ENCODE data around the gene PRPF6.
A peak's percentile ranks its signal among the peaks of the same experiment; 100 is the strongest.

Gene PRPF6

GRCh38 chr20:64037199-64037497, 56.2 kb downstream of the PRPF6 start:
- DNase-seq, result no peak

DNA sequence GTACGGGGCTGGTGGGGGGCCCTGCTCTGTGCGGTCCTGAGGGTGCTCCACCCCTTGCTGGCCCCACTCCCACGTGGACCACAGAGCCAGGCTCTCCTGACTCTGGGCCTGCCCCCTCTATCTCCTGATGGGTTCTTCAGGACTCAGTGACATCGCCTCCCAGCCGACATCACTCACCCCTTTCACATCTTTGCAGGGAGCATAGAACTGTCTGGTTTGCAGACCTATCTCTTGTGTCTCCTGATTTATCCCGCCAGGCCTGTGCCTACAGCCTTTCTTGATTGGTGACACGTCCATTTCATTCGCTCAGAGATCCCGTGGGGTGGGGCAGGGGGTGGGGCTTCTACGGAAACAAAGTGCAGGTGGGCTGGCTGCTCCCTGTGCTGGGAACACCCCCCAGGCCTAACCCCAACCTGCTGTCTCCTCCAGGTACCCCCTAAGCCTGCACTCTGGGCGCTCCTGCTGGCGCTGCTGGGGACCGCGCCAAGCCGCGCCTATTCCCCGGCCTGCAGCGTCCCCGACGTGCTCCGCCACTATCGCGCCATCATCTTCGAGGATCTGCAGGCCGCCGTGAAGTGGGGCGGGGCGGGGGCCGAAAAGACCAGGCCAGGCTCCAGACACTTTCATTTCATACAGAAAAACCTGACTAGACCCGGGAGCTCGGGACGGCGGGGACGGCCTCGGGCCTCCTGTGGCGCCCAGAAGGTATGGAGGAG, 56.7 kb downstream of the PRPF6 start:
- no peak for DNase-seq

GRCh38 chr20:64038224-64038564, 57.3 kb downstream of the PRPF6 start:
- DNase-seq, result no peak

- DNase-seq, result no peak
Observed at GRCh38 chr20:64038565-64039292, 57.8 kb downstream of the PRPF6 start.

- no peak for DNase-seq
Observed at GRCh38 chr20:64039293-64040160, 58.6 kb downstream of the PRPF6 start.

GRCh38 chr20:64040231-64041039, 59.5 kb downstream of the PRPF6 start:
- no peak for DNase-seq

DNA sequence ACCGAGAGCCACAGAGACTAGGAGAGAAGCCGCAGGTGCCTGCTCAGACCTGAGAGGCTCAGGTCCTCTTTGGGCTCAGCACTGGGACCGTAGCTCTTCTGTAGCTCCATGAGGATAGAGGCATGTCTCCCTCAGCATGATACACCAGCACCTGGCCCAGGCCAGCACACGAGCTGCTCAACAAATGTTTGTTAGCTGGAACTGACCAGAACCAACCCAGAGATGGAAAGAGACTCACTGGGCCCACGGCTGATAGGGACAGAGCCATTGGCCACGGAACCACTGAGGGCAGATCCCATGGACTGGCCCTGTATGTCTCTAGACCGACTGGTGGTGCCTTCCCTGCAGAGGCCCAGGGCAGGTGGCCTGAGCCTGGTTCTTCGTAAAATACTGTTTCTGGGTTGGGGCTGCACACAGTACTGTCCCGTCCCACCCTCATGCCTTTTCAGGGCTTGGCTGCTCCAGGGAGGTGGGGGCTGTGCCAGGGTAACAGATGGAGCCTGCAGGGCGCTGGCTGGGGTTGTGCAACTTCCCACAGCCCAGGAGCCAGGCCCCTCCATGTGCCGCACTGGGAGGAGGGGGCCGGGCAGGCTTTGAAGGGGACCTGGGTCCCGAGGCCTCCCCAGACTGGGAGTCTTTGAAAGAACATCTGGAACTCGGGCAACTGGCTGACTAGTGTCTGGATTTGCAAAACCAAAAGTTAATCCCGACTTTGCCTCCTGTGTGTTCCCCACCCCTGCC, 60.3 kb downstream of the PRPF6 start:
- no peak for DNase-seq

DNA sequence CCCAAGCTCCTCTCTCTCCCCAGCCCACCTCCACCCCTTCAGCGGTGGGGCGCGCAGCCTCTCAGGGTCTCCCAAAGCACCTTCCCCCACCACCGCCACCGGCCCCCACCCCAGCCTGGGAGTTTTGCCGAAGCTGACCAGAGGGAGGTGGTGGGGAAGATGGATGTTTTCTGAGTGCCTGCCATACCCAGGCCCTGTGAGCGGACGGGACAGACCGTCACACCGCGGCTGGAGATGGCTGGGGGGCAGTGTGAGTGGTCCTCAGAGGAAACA, 60.8 kb downstream of the PRPF6 start:
- DNase-seq, result no peak

DNA sequence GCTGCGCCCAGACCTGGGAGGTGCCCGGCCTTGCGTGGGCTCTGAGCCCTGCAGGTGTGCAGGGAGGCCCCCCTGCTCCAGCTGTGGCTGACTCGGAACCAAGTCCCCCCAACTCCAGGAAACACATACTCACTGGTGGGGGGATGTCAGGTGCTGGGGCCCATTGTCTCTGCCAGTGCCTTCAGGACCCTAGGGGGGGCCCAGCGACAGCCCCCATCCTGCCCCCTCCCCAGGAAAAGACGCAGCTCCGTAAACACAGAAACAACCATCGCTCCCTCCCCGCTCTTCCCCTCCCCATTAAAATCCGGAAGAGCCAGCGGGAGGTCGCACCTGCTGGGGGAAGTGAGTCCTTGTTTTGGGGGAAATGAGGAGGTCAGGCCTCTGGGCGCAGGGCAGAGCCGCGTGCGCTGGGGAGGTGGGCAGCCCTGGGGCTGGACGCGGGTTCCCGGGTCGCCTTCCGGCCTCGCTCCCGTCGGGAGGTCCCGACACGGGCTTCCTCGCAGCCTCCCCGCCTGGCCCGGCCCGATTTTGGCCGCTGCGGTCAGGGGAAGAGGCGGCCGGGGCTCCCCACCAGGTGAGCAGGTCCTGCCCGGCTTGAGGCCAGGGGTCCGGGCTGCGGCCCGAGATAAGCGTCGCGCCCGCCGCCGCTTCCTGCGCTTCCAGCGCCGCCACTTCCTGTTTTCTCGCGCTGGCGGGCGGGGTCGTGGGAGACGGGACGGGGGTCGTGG, 61.3 kb downstream of the PRPF6 start:
- no peak for DNase-seq

DNA sequence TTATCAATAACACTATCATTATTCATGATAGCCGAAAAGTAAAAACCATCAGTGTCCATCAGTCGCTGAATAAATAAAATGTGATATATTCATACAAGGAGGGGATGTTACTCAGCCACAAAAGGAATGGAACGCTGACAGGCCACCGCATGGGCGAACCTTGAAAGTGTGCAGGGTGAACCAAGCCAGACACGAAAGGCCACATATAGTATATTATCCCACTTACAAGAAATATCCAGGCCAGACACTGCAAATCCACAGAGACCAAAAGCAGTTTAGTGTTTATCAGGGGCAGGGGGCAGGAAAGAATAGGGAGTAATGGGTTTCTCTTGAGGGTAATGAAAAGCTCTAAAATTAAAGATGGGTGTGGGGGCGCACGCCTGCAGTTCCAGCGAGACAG, 62.8 kb downstream of the PRPF6 start:
- DNase-seq, result no peak

DNA sequence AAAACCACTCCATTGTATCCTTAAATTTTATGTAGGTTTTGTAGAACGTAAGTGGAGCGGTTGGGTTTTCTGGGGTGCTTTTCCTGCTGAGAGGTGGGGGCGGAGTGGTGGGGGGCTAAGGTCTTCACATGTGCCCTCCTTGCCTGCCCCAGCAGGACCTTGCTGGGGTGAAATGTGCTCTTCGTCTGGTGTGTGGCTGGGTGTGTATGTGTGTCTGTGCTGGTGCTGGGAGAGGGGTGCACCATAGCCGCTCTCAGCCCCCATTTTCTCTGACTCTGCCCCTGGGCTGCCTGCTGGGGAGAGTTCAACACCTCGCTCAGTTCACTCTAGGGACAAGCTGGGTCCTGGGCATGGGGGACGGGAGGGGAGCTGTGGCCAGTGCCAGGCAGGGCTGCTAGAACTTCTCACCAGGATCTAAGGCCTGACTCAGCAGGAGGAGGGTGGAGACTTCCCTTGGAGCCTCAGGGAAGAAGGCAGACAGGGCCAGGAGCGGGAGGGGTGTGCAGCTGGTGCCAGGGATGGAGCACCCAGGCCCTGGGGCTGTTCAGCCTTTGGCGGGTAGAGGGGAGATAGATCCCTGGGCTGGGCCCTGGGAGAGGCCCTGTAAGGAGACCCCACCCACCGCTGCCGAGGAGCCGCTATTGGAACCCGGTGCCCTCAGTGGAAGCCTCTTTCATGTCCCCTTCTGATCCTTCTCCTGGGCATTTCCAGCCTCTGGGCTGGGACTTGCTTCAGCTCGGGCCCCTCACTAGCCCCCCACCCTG, 63.7 kb downstream of the PRPF6 start:
- DNase-seq, result peak; percentile 65

DNA sequence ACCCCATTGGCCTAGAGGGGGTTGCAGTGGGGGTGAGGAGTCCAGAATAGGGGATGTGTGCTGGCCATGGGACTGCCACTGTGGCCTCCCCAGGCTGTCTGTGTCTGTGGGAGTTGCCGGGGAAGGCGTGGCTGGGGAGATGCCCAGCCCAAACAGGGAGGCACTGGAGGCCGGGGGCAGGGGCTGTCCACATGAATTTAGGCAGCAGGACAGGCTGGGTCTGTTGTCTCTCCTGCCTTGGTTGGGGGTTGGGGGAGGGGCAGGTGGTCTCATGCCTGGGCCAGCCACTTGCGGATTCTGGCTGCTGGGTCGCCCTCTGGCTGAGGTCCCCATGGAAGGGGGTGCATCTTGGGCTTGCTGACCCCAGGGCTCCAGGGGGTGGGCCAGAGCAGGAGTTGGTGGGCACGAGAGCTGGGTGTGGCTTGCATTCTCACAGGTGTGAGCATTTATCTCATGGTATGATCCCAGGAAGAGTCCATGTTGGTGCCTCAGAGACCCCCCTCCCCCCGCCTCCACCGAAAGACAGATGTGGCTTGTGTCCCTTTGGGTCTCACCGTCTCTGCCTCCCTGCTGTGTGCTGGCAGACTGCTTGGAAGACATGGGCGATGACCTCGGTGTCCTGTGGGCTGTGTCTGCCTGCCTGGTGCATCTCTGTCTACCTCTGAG, 64.5 kb downstream of the PRPF6 start:
- DNase-seq, result no peak

DNA sequence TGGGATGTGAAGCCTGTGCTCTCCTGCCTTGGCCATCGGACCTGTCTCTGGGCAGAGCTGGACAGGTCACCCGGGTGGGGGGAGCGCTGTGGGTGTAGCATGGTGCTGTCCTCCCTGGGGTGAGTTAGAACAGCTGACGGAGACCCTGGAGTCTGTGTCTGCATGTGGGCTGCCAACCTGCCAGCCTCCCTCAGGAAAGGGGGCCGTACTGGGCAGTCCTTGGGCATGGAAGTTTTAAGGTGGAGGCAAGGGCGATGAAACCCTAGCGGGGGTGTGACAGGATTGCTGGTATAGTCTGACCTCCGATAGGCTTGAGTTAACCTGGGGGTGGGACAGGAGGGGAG, 66.1 kb downstream of the PRPF6 start:
- no peak for DNase-seq

GRCh38 chr20:64047968-64048401, 67.1 kb downstream of the PRPF6 start:
- no peak for DNase-seq

DNA sequence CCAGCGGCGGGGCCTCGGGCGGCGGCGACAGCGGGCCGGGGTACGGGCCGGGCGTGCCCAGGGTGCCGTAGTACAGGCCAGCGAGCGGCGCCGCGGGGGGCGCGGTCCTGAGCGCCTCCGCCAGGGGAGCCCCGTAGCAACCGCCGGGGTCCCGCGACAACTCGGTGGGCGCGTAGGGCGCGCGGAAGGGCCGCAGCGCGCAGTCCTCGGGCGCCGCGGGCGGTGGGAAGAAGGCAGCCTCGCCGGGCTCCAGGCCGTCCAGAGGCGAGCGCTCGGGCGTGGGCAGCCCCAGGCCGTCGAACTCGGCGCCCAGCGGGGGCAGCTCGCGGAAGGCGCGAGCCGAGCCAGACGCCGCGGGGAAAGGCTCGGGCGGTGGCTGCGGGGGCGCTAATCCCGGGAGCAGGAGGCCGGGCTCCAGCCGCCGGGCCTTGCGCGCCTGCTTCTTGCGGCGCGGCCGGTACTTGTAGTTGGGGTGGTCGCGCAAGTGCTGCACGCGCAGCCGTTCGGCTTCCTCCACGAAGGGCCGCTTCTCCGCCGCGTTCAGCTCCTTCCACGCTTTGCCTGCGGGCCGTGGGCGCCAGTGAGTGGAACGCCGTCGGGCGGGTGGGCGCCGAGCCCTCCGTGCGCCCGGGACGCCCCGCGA, 67.6 kb downstream of the PRPF6 start:
- DNase-seq, result no peak

- DNase-seq, result no peak
Observed at GRCh38 chr20:64049060-64049877, 68.3 kb downstream of the PRPF6 start, which contains the start of gene SOX18. Gene SOX18 (minus strand): TSS chr20:64049639. CDS start chr20:64049516, 123 bp downstream.

DNA sequence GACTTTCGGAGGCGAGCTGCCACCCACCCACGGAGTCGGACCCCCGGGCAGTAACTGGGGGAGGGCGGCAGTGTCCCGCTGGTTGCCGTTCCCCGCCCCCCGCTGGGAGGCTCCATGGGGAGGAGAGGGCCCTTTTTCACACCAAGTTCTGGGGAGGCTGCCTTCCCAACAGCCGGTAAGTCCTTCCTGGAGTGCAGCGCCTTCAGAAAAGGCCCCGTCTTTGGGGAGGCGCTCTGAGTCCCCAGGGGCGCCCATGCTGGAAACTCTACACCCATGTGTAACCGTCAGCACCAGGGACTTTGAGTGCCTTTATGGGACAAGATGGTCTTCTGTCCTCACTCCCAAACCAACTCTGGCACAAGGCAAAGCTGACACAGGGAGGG, 68.9 kb downstream of the PRPF6 start:
- DNase-seq, result no peak

DNA sequence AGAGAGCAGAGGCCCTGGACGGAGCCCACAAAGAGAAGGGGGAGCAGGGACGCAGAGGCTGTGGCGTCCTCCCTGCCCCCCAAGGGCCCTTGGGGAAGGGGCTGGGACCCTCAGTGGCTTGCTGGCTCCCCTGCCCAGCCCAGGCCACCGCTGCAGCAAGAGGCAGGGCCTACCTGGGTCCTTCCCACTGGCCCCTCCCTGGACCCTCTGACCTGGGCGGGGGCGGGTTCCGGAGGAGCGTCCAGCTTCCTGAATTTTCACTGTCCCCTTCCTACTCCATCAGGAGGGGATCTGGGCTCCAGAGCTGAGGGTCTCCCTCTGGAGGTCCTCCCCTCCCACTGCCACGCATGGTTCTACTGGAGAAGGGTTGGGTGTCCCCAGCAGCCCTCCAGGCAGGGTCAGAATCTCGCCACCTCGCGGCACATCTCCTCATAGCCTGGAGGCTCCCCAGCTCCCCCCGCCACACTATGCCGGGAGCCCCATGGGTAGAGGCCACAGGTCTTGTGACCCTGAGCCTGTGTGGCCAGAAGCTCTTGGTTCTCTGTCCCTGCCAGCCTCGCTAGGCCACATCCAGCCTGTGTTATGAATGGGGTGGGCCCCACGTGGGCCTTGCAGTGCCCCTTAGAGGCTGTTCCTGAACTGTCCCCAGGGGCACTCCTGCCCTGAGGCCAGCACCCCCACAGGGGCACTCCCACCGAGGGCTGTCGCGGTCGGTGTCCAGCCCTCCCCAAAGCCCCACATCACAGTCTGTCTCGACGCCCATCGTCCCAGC, 69.5 kb downstream of the PRPF6 start:
- no peak for DNase-seq
